Prostate gland (tissue), 2 donors: Measurements from ENCODE around the gene PTPRM.

Experiments used
- POLR2A ChIP-seq: fragments of 450-650 bp; IDR thresholded peaks from one replicate; pipeline ENCODE4 v1.6.1; 2016; ENCODE audit warnings: antibody characterized with exemption, mild to moderate bottlenecking
- POLR2AphosphoS5 ChIP-seq: sonication (generic); formaldehyde crosslinking; IDR thresholded peaks from one replicate; pipeline ENCODE4 v1.6.1; 2017; ENCODE audit warnings: antibody characterized with exemption
- TF ChIP-seq, protein P1 (sequence below), 4 experiments: fragments of 200-600 bp in 2 of 4; fragments of 450-650 bp in 2 of 4; sonication (generic) in 2 of 4; IDR thresholded peaks; 1 replicate in 3 of 4; 2 replicates in 1 of 4; pipeline ENCODE4 v1.5.1; 2016 to 2019; ENCODE audit warnings: antibody characterized with exemption in 4 of 4, mild to moderate bottlenecking in 2 of 4, moderate library complexity in 2 of 4

DNA sequence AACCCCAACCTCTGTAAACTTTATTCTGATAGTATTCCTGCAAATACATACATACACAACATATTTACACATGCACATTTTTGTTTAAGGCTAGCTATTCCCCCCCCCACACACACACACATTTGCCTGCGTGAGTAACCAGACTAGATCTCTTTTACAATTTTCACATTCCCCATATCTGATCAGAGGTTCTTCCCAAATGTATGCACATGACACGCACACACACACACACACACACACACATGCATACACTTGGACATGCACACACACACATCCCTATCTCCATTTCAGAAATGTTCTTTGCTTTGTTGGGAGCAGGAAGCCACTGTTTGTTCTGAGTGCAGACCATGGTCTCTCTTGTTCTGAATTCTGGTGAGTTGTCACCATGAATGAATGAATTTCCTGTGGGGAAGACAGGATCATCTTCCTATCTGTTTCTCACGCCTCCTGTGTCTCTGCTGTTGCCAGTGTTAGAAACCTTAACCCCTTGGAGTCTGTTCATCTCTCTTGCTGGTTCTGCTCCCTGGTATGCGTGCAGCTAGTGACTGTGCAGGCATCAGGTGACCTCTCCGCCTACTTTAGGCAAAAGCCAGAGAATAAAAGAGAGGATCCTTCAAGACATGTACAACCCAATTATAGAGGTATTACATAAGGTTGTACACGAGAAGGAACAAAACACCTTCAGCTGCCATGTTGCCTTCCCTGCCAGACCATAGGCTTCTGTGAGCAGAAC lies 791.1 kb downstream of the PTPRM start:
- TF ChIP-seq, protein P1, sequence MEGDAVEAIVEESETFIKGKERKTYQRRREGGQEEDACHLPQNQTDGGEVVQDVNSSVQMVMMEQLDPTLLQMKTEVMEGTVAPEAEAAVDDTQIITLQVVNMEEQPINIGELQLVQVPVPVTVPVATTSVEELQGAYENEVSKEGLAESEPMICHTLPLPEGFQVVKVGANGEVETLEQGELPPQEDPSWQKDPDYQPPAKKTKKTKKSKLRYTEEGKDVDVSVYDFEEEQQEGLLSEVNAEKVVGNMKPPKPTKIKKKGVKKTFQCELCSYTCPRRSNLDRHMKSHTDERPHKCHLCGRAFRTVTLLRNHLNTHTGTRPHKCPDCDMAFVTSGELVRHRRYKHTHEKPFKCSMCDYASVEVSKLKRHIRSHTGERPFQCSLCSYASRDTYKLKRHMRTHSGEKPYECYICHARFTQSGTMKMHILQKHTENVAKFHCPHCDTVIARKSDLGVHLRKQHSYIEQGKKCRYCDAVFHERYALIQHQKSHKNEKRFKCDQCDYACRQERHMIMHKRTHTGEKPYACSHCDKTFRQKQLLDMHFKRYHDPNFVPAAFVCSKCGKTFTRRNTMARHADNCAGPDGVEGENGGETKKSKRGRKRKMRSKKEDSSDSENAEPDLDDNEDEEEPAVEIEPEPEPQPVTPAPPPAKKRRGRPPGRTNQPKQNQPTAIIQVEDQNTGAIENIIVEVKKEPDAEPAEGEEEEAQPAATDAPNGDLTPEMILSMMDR (IDR thresholded peaks at IDR 0.05), result no peak
- TF ChIP-seq POLR2A (no peak), POLR2AphosphoS5 (no peak)
